NCI-H1092 treated with DMSO at 0.1 percent for 48 hours (cell line): Measurements from ENCODE around the gene FOXD4L3.
"Not testable (repeated sequence)": the region's sequence is repeated elsewhere in the genome, so short reads cannot be mapped to it uniquely, and the experiment has no call there.

Experiments used
- DNase-seq: peaks from one replicate; lab custom pipeline; 2025; lab: John Stamatoyannopoulos, UW

Gene FOXD4L3

GRCh38 chr9:68302567-68302966 lies at the start of gene FOXD4L3:
FOXD4L3 (plus strand) TSS chr9:68302867; CDS start chr9:68302952, 85 bp downstream.
- DNase-seq: not testable (repeated sequence)

- not testable (repeated sequence) for DNase-seq
Measured at GRCh38 chr9:68281041-68281440, 21.6 kb upstream of the FOXD4L3 start.

GRCh38 chr9:68303771-68304170 lies 1.1 kb downstream of the FOXD4L3 start:
- not testable (repeated sequence) for DNase-seq

GRCh38 chr9:68304212-68304611 lies 1.5 kb downstream of the FOXD4L3 start:
- DNase-seq: not testable (repeated sequence)

- not testable (repeated sequence) for DNase-seq
Measured at GRCh38 chr9:68304777-68305176, 2.1 kb downstream of the FOXD4L3 start.

GRCh38 chr9:68305680-68306285 lies 3.1 kb downstream of the FOXD4L3 start:
- not testable (repeated sequence) for DNase-seq

- not testable (repeated sequence) for DNase-seq
Measured at GRCh38 chr9:68306391-68306964, 3.8 kb downstream of the FOXD4L3 start.

GRCh38 chr9:68307127-68307526 lies 4.5 kb downstream of the FOXD4L3 start:
- not testable (repeated sequence) for DNase-seq

- DNase-seq: not testable (repeated sequence)
Measured at GRCh38 chr9:68307654-68308053, 5.0 kb downstream of the FOXD4L3 start.

GRCh38 chr9:68311208-68311607 lies 8.5 kb downstream of the FOXD4L3 start:
- DNase-seq: not testable (repeated sequence)

- DNase-seq: not testable (repeated sequence)
Measured at GRCh38 chr9:68318209-68318608, 15.5 kb downstream of the FOXD4L3 start.

GRCh38 chr9:68323749-68324148 lies 21.1 kb downstream of the FOXD4L3 start:
- not testable (repeated sequence) for DNase-seq

GRCh38 chr9:68324518-68324917 lies 21.9 kb downstream of the FOXD4L3 start:
- not testable (repeated sequence) for DNase-seq

- DNase-seq: not testable (repeated sequence)
Measured at GRCh38 chr9:68329106-68329505, 26.4 kb downstream of the FOXD4L3 start.

- not testable (repeated sequence) for DNase-seq
Measured at GRCh38 chr9:68330531-68331173, 28.0 kb downstream of the FOXD4L3 start.

- DNase-seq: not testable (repeated sequence)
Measured at GRCh38 chr9:68332122-68332521, 29.5 kb downstream of the FOXD4L3 start.

GRCh38 chr9:68335935-68336334 lies 33.3 kb downstream of the FOXD4L3 start:
- DNase-seq: not testable (repeated sequence)

- not testable (repeated sequence) for DNase-seq
Measured at GRCh38 chr9:68336639-68337339, 34.1 kb downstream of the FOXD4L3 start.

GRCh38 chr9:68338000-68338399 lies 35.3 kb downstream of the FOXD4L3 start:
- not testable (repeated sequence) for DNase-seq

GRCh38 chr9:68342265-68343025 lies 39.8 kb downstream of the FOXD4L3 start:
- DNase-seq: not testable (repeated sequence)

- DNase-seq: not testable (repeated sequence)
Measured at GRCh38 chr9:68343242-68343641, 40.6 kb downstream of the FOXD4L3 start.

GRCh38 chr9:68343992-68344391 lies 41.3 kb downstream of the FOXD4L3 start:
- not testable (repeated sequence) for DNase-seq
